ENCODE data around the gene RUBCN. TPM values are rescaled to one million over a fixed set of nuclear protein-coding genes. Genes with fewer than 3 reads are reported as not detected.
"Not testable (repeated sequence)": the region's sequence is repeated elsewhere in the genome, so short reads cannot be mapped to it uniquely, and the experiment has no call there.

RUBCN gene
- total RNA-seq, 4 donors from 2014 or later: 63.6 to 168 (median 102) TPM

GRCh38 chr3:197713477-197713822 lies 23.3 kb downstream of the RUBCN start:
- peaks cover 0 to 34% (median 0%) of the 10 kb centered on the region in 3 donors for H3K36me3 ChIP-seq
- no peak for DNase-seq (ENCODE audit: low spot score in 2 of 2)
- WGBS, 2 donors: 56 to 57% methylated on average over 4 of the region's 4 CpGs
- H3K27me3 ChIP-seq: no peaks in the 10 kb centered on the region
- H3K27ac ChIP-seq: peak overlapping the region; percentile 82 to 95 (median 90)
- peaks cover 0 to 22% (median 13%) of the 10 kb centered on the region in 4 donors for H3K4me1 ChIP-seq
- TF ChIP-seq CTCF (IDR thresholded peaks at IDR 0.05): no peak
- no peak for TF ChIP-seq POLR2A (IDR thresholded peaks at IDR 0.05)
- TF ChIP-seq EP300 (IDR thresholded peaks at IDR 0.05): no peak
- H3K4me3 ChIP-seq: no peak overlapping the region
- no peaks in the 10 kb centered on the region for H3K9me3 ChIP-seq

- Histone ChIP-seq H3K4me3 (peak overlapping the region; percentile 28 to 47 (median 36)), H3K36me3 (peaks cover 0 to 25% (median 0%) of the 10 kb centered on the region in 3 donors), H3K27me3 (no peaks in the 10 kb centered on the region), H3K4me1 (peaks cover 0 to 22% (median 13%) of the 10 kb centered on the region in 4 donors), H3K9me3 (no peaks in the 10 kb centered on the region), H3K27ac (peak overlapping the region; percentile 82 to 95 (median 90))
- WGBS, 2 donors: 0 to 3% methylated on average over 9 of the region's 9 CpGs
- TF ChIP-seq CTCF (IDR thresholded peaks at IDR 0.05): peak in 1 of 5 experiments; percentile 14
- TF ChIP-seq EP300 (IDR thresholded peaks at IDR 0.05): peak; percentile 79 to 95
- peak; percentile 58 to 67 for TF ChIP-seq POLR2A (IDR thresholded peaks at IDR 0.05)
- DNase-seq (ENCODE audit: low spot score in 2 of 2): peak; percentile 73 to 89
These were observed 24.6 kb downstream of the RUBCN start for GRCh38 chr3:197711973-197712707.

- WGBS, 2 donors: 84% methylated on average over 5 of the region's 5 CpGs
- peak overlapping the region; percentile 82 to 95 (median 90) for H3K27ac ChIP-seq
These were observed 25.7 kb downstream of the RUBCN start for GRCh38 chr3:197710965-197711364.

GRCh38 chr3:197709135-197709534 lies 27.6 kb downstream of the RUBCN start:
- no peak for TF ChIP-seq CTCF (IDR thresholded peaks at IDR 0.05)
- no peak for TF ChIP-seq POLR2A (IDR thresholded peaks at IDR 0.05)
- no peak for TF ChIP-seq EP300 (IDR thresholded peaks at IDR 0.05)
- 90 to 91% methylated on average over 9 of the region's 9 CpGs for WGBS, 2 donors

More at GRCh38 chr3:197710965-197711364, 25.7 kb downstream of the RUBCN start:
- Histone ChIP-seq H3K36me3 (peaks cover 0 to 22% (median 0%) of the 10 kb centered on the region in 3 donors), H3K4me1 (peaks cover 0 to 22% (median 13%) of the 10 kb centered on the region in 4 donors)
- not testable (repeated sequence) for H3K9me3 ChIP-seq; H3K27me3 ChIP-seq; H3K4me3 ChIP-seq; DNase-seq (ENCODE audit: low spot score in 2 of 2)

GRCh38 chr3:197706658-197707057 lies 30.0 kb downstream of the RUBCN start:
- H3K27ac ChIP-seq: no peak overlapping the region
- no peaks in the 10 kb centered on the region for H3K27me3 ChIP-seq
- no peak for TF ChIP-seq EP300 (IDR thresholded peaks at IDR 0.05)
- TF ChIP-seq POLR2A (IDR thresholded peaks at IDR 0.05): no peak
- TF ChIP-seq CTCF (IDR thresholded peaks at IDR 0.05): no peak
- no peak for DNase-seq (ENCODE audit: low spot score in 2 of 2)
- peaks cover 0 to 5% (median 0%) of the 10 kb centered on the region in 4 donors for H3K4me1 ChIP-seq
- peaks cover 3 to 53% (median 7%) of the 10 kb centered on the region in 3 donors for H3K36me3 ChIP-seq
- H3K9me3 ChIP-seq: no peaks in the 10 kb centered on the region
- WGBS, 2 donors: 94 to 95% methylated on average over 7 of the region's 7 CpGs
- no peak overlapping the region for H3K4me3 ChIP-seq

More at GRCh38 chr3:197709135-197709534, 27.6 kb downstream of the RUBCN start:
- H3K27me3 ChIP-seq: no peaks in the 10 kb centered on the region
- H3K9me3 ChIP-seq: no peaks in the 10 kb centered on the region
- H3K36me3 ChIP-seq: peaks cover 0 to 28% (median 0%) of the 10 kb centered on the region in 3 donors
- peaks cover 0 to 22% (median 12%) of the 10 kb centered on the region in 4 donors for H3K4me1 ChIP-seq
- no peak overlapping the region for H3K4me3 ChIP-seq
- DNase-seq (ENCODE audit: low spot score in 2 of 2): no peak
- H3K27ac ChIP-seq: no peak overlapping the region

Data from tibial nerve (tissue), 4 donors.